ENCODE measurements around the gene WFIKKN2.
"Not testable (repeated sequence)": the region's sequence is repeated elsewhere in the genome, so short reads cannot be mapped to it uniquely, and the experiment has no call there.

Gene WFIKKN2

DNA sequence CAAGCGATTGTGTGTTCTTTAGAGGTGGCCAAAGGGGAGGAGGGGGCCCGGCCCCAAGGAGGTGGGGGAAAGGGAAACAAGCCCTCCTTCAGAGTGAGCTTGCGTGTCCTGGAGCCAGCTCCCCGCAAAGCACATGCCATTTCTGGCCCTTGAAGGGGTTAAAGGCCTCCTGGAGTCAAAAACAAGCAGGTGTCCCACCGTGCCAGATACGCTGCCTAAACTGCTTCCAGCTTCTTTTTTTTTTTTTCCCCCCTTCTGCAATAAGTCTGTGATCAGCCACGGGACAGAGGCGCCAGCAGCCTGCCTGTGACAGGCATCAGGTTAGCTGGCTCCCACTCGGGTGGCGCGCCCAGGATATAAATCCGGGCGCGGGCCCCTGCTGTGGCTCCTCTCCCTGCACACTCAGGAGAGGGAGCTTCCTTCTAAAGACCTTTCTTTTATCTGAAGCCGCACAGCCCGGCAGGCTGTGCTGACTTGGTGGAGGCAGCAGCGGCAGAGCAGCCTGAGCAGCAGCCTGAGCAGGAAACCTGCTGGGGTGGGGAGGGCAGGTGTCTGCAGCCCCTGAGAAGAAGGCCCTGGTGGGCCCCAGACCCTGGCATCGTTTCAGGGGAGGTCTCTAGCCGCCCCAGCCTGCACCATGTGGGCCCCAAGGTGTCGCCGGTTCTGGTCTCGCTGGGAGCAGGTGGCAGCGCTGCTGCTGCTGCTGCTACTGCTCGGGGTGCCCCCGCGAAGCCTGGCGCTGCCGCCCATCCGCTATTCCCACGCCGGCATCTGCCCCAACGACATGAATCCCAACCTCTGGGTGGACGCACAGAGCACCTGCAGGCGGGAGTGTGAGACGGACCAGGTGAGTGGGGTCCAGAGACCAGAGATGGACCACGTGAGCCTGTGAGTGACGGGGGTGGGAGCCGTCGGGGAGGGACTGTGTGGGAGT is at the start of gene WFIKKN2:
Gene WFIKKN2, plus strand, starts transcription at position 286 of the 934 bp plus-strand sequence. Its CDS starts 352 bp downstream, at position 638.
- no peak for DNase-seq (ENCODE audit: low spot score)

GRCh38 chr17:50785946-50786570 is 49.3 kb upstream of the WFIKKN2 start:
- DNase-seq (ENCODE audit: low spot score): no peak

- no peak for DNase-seq (ENCODE audit: low spot score)
These were observed 48.3 kb upstream of the WFIKKN2 start for GRCh38 chr17:50787106-50787505.

GRCh38 chr17:50790618-50791017 is 44.8 kb upstream of the WFIKKN2 start:
- no peak for DNase-seq (ENCODE audit: low spot score)

- no peak for DNase-seq (ENCODE audit: low spot score)
These were observed 43.3 kb upstream of the WFIKKN2 start for GRCh38 chr17:50792132-50792531.

GRCh38 chr17:50793007-50793406 is 42.4 kb upstream of the WFIKKN2 start:
- no peak for DNase-seq (ENCODE audit: low spot score)

DNA sequence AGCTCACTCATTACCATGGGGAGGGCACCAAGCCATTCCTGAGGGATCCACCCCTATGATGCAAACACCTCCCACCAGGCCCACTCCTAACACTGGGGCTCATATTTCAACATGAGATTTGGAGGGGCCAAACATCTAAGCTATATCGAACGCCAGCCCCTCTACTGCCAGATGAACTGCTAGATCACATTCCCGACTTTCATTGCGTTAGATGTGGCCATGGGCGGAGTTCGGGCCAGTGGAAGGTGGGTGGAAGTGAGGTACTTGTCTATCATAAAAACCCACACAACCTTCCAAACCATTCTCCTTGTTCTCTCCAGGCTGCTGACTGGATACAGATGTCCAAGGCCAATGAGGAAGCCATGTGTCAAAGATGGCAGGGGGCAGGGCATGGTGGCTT is 41.0 kb upstream of the WFIKKN2 start:
- no peak for DNase-seq (ENCODE audit: low spot score)

DNA sequence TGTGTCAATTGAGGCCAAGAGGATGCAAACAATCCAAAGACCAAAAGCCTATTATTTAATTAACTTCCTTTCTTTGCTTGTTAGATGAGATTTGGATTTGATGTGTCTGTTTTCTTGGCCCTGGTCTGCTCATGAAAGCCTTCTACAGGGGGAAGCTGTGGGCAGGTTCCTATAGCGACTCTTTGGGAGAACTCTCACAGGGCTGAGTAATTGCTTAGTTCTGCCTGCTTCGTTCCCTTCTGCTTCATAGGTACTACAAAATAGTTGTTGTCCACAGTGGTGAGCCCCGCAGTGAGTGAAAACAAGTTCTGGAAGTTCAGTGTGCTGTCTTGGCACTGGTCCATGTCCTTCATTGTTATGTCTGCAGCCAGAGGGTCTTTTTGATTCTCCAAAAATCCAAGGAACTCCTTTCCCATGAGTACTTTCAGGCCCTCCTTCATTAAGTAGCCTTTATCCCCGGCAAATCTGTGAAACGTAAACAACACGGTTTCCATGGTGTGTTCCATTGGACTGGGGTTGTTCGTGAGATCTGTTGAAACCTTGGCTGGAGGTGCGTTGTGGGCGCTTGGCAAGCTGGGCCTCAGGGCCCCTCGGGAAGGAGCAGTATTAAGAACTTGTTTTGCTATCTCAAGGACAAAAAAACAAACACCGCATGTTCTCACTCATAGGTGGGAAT is 38.1 kb upstream of the WFIKKN2 start:
- DNase-seq (ENCODE audit: low spot score): no peak

- DNase-seq (ENCODE audit: low spot score): no peak
These were observed 36.7 kb upstream of the WFIKKN2 start for GRCh38 chr17:50798424-50799288.

DNA sequence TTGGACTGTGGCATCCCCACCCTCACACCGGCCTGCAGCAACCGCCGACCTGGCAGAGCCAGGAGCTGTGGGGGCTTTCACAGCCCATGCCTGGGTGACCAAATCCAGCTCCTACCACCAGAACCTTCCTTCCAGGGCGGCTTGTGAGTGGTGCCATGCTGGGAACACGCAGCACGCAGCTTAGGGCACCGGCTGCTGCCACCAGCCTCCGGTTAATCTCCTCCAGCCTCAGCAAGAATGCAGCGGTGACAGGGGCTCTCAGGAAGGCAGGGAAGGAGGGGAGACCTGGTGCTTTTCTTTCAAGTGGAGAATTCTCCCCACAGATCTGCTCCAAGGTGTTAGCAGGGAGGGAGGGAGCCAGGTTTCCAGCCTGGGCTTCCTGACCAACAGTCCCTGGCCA is 35.8 kb upstream of the WFIKKN2 start:
- no peak for DNase-seq (ENCODE audit: low spot score)

GRCh38 chr17:50800196-50800700 is 35.1 kb upstream of the WFIKKN2 start:
- DNase-seq (ENCODE audit: low spot score): no peak

GRCh38 chr17:50802609-50803571 is 32.5 kb upstream of the WFIKKN2 start:
- no peak for DNase-seq (ENCODE audit: low spot score)

DNA sequence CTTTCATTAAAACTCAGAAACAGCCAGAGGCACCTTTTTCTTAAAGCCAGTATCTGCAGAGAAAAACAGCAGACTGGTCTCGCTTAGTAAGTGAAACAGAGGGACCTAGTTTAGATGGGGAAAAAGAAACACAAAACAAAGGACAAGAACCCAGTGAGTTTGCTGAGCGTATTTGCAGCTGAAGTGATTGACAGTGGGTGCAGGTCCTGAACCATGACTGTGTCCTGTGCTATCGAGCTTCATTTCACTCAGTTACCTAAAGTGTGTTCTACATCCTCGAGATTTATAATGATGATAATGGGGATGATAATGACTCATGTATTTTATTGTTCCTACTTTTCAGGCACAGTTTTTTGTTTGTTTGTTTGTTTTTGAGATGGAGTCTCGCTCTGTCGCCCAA is 31.7 kb upstream of the WFIKKN2 start:
- no peak for DNase-seq (ENCODE audit: low spot score)

GRCh38 chr17:50804749-50805475 is 30.5 kb upstream of the WFIKKN2 start:
- not testable (repeated sequence) for DNase-seq (ENCODE audit: low spot score)

- no peak for DNase-seq (ENCODE audit: low spot score)
These were observed 29.9 kb upstream of the WFIKKN2 start for GRCh38 chr17:50805486-50805885.

GRCh38 chr17:50806141-50806643 is 29.2 kb upstream of the WFIKKN2 start:
- DNase-seq (ENCODE audit: low spot score): no peak

DNA sequence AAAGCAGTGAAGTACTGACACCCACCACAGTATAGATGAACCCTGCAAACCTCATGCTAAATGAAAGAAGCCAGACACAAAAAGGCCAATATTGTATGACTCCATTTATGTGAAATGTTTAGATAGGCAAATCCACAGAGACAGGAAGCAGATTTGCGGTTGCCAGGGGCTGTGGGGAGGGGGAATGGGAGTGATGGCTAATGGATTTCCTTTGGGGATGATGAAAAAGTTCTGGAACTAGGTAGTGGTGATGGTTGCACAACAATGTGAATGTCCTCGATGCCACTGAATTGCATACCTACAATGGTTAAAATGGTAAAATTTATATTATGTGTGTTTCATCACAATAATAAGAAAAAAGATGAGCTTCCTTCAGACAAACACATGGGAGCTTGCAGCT is 28.4 kb upstream of the WFIKKN2 start:
- no peak for DNase-seq (ENCODE audit: low spot score)

- no peak for DNase-seq (ENCODE audit: low spot score)
These were observed 27.7 kb upstream of the WFIKKN2 start for GRCh38 chr17:50807675-50808074.

- no peak for DNase-seq (ENCODE audit: low spot score)
These were observed 27.0 kb upstream of the WFIKKN2 start for GRCh38 chr17:50808413-50808812.

- no peak for DNase-seq (ENCODE audit: low spot score)
These were observed 26.5 kb upstream of the WFIKKN2 start for GRCh38 chr17:50808888-50809287.
